ENCODE data around the gene OR10AD1. TPM values are rescaled to one million over a fixed set of nuclear protein-coding genes. Genes with fewer than 3 reads are reported as not detected.
"Not testable (repeated sequence)": the region's sequence is repeated elsewhere in the genome, so short reads cannot be mapped to it uniquely, and the experiment has no call there.

The OR10AD1 gene
- total RNA-seq, 1 donor from 2014 or later = not detected

DNA sequence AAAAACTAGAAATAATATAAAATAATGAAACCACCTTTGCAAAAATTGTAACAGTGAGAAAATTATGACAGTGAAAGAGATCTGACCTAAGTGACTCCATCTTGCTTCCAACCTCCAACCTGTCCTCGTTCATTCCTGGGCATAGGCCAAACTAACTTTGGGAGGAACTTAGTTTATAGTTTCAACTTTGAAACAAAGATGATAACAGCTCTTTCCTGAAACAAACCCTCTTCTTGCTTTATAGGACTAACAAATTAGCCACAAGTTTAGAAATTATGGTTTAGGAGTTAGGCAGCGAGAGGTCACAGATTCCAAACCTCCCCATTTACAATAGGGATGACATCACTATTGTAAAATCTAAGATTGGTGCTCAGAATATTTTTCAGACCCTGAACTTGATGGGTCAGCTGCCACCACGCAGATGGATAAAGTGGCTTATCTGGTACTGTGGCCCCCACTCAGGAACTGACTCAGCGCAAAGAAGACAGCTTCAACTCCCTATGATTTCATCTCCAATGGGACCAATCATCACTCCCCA is 32.8 kb upstream of the OR10AD1 start:
- Mint-ChIP-seq H3K4me3 (no peak overlapping the region), H3K27ac (no peak overlapping the region)
- TF ChIP-seq, protein P1, sequence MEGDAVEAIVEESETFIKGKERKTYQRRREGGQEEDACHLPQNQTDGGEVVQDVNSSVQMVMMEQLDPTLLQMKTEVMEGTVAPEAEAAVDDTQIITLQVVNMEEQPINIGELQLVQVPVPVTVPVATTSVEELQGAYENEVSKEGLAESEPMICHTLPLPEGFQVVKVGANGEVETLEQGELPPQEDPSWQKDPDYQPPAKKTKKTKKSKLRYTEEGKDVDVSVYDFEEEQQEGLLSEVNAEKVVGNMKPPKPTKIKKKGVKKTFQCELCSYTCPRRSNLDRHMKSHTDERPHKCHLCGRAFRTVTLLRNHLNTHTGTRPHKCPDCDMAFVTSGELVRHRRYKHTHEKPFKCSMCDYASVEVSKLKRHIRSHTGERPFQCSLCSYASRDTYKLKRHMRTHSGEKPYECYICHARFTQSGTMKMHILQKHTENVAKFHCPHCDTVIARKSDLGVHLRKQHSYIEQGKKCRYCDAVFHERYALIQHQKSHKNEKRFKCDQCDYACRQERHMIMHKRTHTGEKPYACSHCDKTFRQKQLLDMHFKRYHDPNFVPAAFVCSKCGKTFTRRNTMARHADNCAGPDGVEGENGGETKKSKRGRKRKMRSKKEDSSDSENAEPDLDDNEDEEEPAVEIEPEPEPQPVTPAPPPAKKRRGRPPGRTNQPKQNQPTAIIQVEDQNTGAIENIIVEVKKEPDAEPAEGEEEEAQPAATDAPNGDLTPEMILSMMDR (IDR thresholded peaks at IDR 0.05) = no peak
- TF ChIP-seq EZH2phosphoT487 (IDR thresholded peaks at IDR 0.05) (no peak), EZH2 (IDR thresholded peaks at IDR 0.05) (no peak)

DNA sequence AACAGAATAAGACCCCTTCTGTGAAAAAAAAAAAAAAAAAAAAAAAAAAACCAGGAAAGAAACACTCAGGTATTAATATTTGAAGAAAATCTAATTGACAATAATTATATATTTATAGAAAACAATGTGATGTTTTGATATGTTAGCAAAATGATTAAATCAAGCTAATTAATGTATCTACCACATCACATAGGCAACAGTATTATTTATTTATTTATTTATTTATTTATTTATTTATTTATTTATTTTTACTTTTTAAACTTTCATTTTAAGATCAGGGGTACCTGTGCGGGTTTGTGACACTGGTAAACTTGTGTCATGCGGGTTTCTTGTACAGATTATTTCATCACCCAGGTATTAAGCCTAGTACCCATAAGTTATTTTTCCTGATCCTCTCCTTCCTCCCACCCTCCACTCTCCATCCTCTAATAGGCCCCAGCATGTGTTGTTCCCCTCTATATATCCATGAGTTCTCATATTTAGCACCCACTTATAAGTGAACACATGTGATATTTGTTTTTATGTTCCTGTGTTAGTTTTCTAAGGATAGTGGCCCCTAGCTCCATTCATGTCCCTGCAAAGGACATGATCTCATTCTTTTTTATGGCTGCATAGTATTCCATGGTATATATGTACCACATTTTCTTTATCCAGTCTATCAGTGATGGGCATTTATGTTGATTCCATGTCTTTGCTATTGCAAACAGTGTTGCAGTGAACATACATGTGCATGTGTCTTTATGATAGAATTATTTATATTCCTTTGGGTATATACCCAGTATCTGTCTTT is 28.3 kb upstream of the OR10AD1 start:
- not testable (repeated sequence) for H3K36me3 ChIP-seq; H3K9me3 ChIP-seq (ENCODE audit: low read depth); H2AFZ ChIP-seq (replicated peaks); H3K27ac ChIP-seq; H3K4me1 Mint-ChIP-seq; H3K4me3 Mint-ChIP-seq; H3K36me3 Mint-ChIP-seq; H3K4me3 ChIP-seq; H3K27me3 Mint-ChIP-seq (ENCODE audit: insufficient read depth, low read depth); H4K20me1 ChIP-seq (ENCODE audit: low read depth); H3K4me1 ChIP-seq; H3K27me3 ChIP-seq; H3K79me2 ChIP-seq (ENCODE audit: low read depth); DNase-seq (ENCODE audit: low spot score); H3F3A ChIP-seq (ENCODE audit: low read depth); H3K4me2 ChIP-seq; H3K9ac ChIP-seq; H3K27ac Mint-ChIP-seq
- H3K9me3 Mint-ChIP-seq = peaks cover 17% of the 10 kb centered on the region

More for the DNA sequence above, 32.8 kb upstream of the OR10AD1 start:
- Mint-ChIP-seq H3K36me3 (no peaks in the 10 kb centered on the region), H3K27me3 (ENCODE audit: insufficient read depth, low read depth) (no peaks in the 10 kb centered on the region), H3K4me1 (peaks cover 11% of the 10 kb centered on the region), H3K9me3 (no peaks in the 10 kb centered on the region)
- Histone ChIP-seq H3F3A (ENCODE audit: low read depth) (no peaks in the 10 kb centered on the region), H3K4me2 (no peak overlapping the region), H3K4me1 (no peaks in the 10 kb centered on the region), H4K20me1 (ENCODE audit: low read depth) (no peaks in the 10 kb centered on the region), H3K9ac (no peak overlapping the region), H3K27ac (no peak overlapping the region), H3K9me3 (ENCODE audit: low read depth) (no peaks in the 10 kb centered on the region), H3K27me3 (no peaks in the 10 kb centered on the region), H3K36me3 (no peaks in the 10 kb centered on the region), H2AFZ (replicated peaks) (no peak overlapping the region), H3K4me3 (no peak overlapping the region), H3K79me2 (ENCODE audit: low read depth) (no peaks in the 10 kb centered on the region)
- no peak for DNase-seq (ENCODE audit: low spot score)

DNA sequence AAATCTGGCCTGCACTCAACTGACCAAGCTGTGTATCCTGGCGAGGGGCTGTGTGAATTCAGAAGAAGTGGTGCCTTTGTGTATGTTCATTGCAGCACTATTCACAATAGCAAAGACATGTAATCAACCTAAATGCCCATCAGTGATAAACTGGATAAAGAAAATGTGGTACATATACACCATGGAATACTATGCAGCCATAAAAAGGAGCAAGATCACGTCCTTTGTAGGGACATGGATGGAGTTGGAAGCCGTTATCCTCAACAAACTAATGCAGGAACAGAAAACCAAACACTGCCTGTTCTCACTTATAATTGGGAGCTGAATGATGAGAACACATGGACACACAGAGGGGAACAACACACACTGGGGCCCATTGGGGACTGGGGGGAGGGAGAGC is 21.4 kb upstream of the OR10AD1 start:
- peaks cover 17% of the 10 kb centered on the region for H3K9me3 Mint-ChIP-seq
- not testable (repeated sequence) for H3K36me3 ChIP-seq; H2AFZ ChIP-seq (replicated peaks); H3K27ac Mint-ChIP-seq; H3K4me1 Mint-ChIP-seq; H3K27me3 ChIP-seq; H3K4me3 ChIP-seq; H3K9ac ChIP-seq; H3K27me3 Mint-ChIP-seq (ENCODE audit: insufficient read depth, low read depth); H3F3A ChIP-seq (ENCODE audit: low read depth); H3K9me3 ChIP-seq (ENCODE audit: low read depth); DNase-seq (ENCODE audit: low spot score); H3K36me3 Mint-ChIP-seq; H3K4me3 Mint-ChIP-seq; H4K20me1 ChIP-seq (ENCODE audit: low read depth); H3K79me2 ChIP-seq (ENCODE audit: low read depth); H3K4me2 ChIP-seq; H3K27ac ChIP-seq; H3K4me1 ChIP-seq

DNA sequence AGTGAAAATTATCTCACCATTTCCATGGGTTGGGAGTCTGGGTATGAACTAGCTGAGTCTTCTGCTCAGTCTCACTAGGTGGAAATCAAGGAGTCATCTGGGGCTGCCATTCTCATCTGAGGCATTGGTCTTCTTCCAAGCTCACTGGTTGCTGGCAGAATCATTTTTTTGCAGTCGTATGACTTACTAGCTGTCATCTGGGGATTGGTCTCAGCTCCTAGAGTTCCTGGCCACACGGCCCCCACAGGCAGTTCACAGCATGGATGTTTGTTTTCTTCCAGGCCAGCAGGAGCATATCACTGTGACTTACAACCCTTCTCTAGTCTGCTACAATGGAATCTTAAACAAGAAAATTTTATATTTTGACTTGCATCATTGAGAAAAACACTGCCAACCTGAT is 18.6 kb upstream of the OR10AD1 start:
- H4K20me1 ChIP-seq (ENCODE audit: low read depth) = no peaks in the 10 kb centered on the region
- H3K27me3 Mint-ChIP-seq (ENCODE audit: insufficient read depth, low read depth) = no peaks in the 10 kb centered on the region
- no peak overlapping the region for H2AFZ ChIP-seq (replicated peaks)
- no peaks in the 10 kb centered on the region for H3K9me3 ChIP-seq (ENCODE audit: low read depth)
- no peaks in the 10 kb centered on the region for H3K4me1 Mint-ChIP-seq
- H3K4me1 ChIP-seq = no peaks in the 10 kb centered on the region
- no peaks in the 10 kb centered on the region for H3K79me2 ChIP-seq (ENCODE audit: low read depth)
- no peak overlapping the region for H3K4me3 ChIP-seq
- no peaks in the 10 kb centered on the region for H3K9me3 Mint-ChIP-seq
- no peaks in the 10 kb centered on the region for H3K36me3 ChIP-seq
- TF ChIP-seq EZH2 (IDR thresholded peaks at IDR 0.05) (no peak), EZH2phosphoT487 (IDR thresholded peaks at IDR 0.05) (no peak)
- TF ChIP-seq, protein P1 (IDR thresholded peaks at IDR 0.05) = no peak
- H3K4me3 Mint-ChIP-seq = no peak overlapping the region
- H3K27ac Mint-ChIP-seq = no peak overlapping the region
- no peak overlapping the region for H3K9ac ChIP-seq
- no peaks in the 10 kb centered on the region for H3F3A ChIP-seq (ENCODE audit: low read depth)
- no peaks in the 10 kb centered on the region for H3K36me3 Mint-ChIP-seq
- no peak for DNase-seq (ENCODE audit: low spot score)
- H3K4me2 ChIP-seq = no peak overlapping the region
- H3K27ac ChIP-seq = no peak overlapping the region
- no peaks in the 10 kb centered on the region for H3K27me3 ChIP-seq

Measured in neural progenitor cell (in vitro differentiated cells).